IPS DF 6.9 (cell line): Measurements from ENCODE around the gene MAPT.

ENCODE experiments used
- DNase-seq: peaks from one replicate; pipeline ENCODE4 v3.0.0-alpha.2; 2013; ENCODE audit warnings: low read depth, low spot score
- H3K27ac ChIP-seq: one replicate; pipeline ENCODE4 v1.5.1; 2013; ENCODE audit warnings: low read length, control low read depth
- H3K27me3 ChIP-seq: 2 replicates; pipeline ENCODE4 v1.6.1; 2013; ENCODE audit warnings: mild to moderate bottlenecking, low read length; ENCODE audit not compliant: control insufficient read depth, insufficient read depth
- H3K36me3 ChIP-seq: 2 replicates; pipeline ENCODE4 v1.6.1; 2013; ENCODE audit warnings: low read length; ENCODE audit not compliant: control insufficient read depth, insufficient read depth
- H3K4me1 ChIP-seq: 2 replicates; pipeline ENCODE4 v1.6.1; 2013; ENCODE audit warnings: low read length; ENCODE audit not compliant: control insufficient read depth, insufficient read depth
- H3K4me3 ChIP-seq: 2 replicates; pipeline ENCODE4 v1.5.1; 2013; ENCODE audit warnings: mild to moderate bottlenecking, low read length
- H3K9me3 ChIP-seq: 2 replicates; pipeline ENCODE4 v1.6.1; 2013; ENCODE audit warnings: low read length, inconsistent platforms; ENCODE audit not compliant: control insufficient read depth, insufficient read depth
- WGBS: extraction: QIAGEN DNeasy Blood & Tissue Kit; methylation state at CpG from one replicate; pipeline ENCODE4 v1.1.7; 2013; ENCODE audit warnings: mixed read lengths, missing lambda C conversion rate; ENCODE audit not compliant: insufficient read length, insufficient coverage; 5-methylcytosine and 5-hydroxymethylcytosine counted together

MAPT gene

DNA sequence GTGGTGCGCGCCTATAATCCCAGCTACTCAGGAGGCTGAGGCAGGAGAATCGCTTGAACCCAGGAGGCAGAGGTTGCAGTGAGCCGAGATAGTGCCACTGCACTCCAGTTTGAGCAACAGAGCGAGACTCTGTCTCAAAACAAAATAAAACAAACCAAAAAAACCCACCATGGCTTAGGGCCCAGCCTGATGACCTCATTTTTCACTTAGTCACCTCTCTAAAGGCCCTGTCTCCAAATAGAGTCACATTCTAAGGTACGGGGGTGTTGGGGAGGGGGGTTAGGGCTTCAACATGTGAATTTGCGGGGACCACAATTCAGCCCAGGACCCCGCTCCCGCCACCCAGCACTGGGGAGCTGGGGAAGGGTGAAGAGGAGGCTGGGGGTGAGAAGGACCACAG is 103.3 kb downstream of the MAPT start:
- no peak overlapping the region for H3K4me3 ChIP-seq
- H3K36me3 ChIP-seq, result no peaks in the 10 kb centered on the region
- no CpG with 5 or more reads among the region's 9 CpGs for WGBS
- no peak for DNase-seq
- H3K4me1 ChIP-seq, result 0 out of 2 replicates have a peak, but pooled peaks cover 1% of the 10 kb centered on the region
- no peaks in the 10 kb centered on the region for H3K27me3 ChIP-seq
- H3K9me3 ChIP-seq, result no peaks in the 10 kb centered on the region
- H3K27ac ChIP-seq, result no peak overlapping the region

DNA sequence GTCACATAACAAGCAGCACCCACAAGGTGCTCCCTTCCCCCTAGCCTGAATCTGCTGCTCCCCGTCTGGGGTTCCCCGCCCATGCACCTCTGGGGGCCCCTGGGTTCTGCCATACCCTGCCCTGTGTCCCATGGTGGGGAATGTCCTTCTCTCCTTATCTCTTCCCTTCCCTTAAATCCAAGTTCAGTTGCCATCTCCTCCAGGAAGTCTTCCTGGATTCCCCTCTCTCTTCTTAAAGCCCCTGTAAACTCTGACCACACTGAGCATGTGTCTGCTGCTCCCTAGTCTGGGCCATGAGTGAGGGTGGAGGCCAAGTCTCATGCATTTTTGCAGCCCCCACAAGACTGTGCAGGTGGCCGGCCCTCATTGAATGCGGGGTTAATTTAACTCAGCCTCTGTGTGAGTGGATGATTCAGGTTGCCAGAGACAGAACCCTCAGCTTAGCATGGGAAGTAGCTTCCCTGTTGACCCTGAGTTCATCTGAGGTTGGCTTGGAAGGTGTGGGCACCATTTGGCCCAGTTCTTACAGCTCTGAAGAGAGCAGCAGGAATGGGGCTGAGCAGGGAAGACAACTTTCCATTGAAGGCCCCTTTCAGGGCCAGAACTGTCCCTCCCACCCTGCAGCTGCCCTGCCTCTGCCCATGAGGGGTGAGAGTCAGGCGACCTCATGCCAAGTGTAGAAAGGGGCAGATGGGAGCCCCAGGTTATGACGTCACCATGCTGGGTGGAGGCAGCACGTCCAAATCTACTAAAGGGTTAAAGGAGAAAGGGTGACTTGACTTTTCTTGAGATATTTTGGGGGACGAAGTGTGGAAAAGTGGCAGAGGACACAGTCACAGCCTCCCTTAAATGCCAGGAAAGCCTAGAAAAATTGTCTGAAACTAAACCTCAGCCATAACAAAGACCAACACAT is 104.9 kb downstream of the MAPT start, which contains the start of gene STH:
Gene STH, plus strand, starts transcription at position 264 of the 913 bp plus-strand sequence. Its CDS starts 30 bp downstream, at position 294.
- no peak within 1 kb of the TSS for H3K27ac ChIP-seq
- H3K9me3 ChIP-seq, result no peaks in the 10 kb centered on the region
- no peaks in the 10 kb centered on the region for H3K27me3 ChIP-seq
- no CpG with 5 or more reads among the region's 8 CpGs for WGBS
- no peak for DNase-seq
- H3K4me1 ChIP-seq, result no peaks in the 10 kb centered on the region
- no peaks in the 10 kb centered on the region for H3K36me3 ChIP-seq
- no peak within 1 kb of the TSS for H3K4me3 ChIP-seq

DNA sequence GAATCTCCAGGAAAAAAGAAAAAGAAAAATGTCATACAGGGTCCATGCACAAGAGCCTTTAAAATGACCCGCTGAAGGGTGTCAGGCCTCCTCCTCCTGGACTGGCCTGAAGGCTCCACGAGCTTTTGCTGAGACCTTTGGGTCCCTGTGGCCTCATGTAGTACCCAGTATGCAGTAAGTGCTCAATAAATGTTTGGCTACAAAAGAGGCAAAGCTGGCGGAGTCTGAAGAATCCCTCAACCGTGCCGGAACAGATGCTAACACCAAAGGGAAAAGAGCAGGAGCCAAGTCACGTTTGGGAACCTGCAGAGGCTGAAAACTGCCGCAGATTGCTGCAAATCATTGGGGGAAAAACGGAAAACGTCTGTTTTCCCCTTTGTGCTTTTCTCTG is 105.5 kb downstream of the MAPT start:
- H3K36me3 ChIP-seq, result no peaks in the 10 kb centered on the region
- H3K27ac ChIP-seq, result no peak overlapping the region
- H3K4me1 ChIP-seq, result no peaks in the 10 kb centered on the region
- H3K9me3 ChIP-seq, result no peaks in the 10 kb centered on the region
- no peak for DNase-seq
- no peaks in the 10 kb centered on the region for H3K27me3 ChIP-seq
- WGBS, result no CpG with 5 or more reads among the region's 9 CpGs
- no peak overlapping the region for H3K4me3 ChIP-seq

DNA sequence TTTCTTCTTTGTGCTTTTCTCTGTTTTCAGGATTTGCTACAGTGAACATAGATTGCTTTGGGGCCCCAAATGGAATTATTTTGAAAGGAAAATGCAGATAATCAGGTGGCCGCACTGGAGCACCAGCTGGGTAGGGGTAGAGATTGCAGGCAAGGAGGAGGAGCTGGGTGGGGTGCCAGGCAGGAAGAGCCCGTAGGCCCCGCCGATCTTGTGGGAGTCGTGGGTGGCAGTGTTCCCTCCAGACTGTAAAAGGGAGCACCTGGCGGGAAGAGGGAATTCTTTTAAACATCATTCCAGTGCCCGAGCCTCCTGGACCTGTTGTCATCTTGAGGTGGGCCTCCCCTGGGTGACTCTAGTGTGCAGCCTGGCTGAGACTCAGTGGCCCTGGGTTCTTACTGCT is 105.9 kb downstream of the MAPT start:
- H3K27ac ChIP-seq, result no peak overlapping the region
- no CpG with 5 or more reads among the region's 7 CpGs for WGBS

DNA sequence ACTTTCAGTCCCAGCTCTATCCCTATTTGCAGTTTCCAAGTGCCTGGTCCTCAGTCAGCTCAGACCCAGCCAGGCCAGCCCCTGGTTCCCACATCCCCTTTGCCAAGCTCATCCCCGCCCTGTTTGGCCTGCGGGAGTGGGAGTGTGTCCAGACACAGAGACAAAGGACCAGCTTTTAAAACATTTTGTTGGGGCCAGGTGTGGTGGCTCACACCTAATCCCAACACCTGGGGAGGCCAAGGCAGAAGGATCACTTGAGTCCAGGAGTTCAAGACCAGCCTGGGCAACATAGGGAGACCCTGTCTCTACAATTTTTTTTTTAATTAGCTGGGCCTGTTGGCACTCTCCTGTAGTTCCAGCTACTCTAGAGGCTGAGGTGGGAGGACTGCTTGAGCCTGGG is 106.4 kb downstream of the MAPT start:
- no peak overlapping the region for H3K4me3 ChIP-seq
- H3K9me3 ChIP-seq, result no peaks in the 10 kb centered on the region
- H3K4me1 ChIP-seq, result no peaks in the 10 kb centered on the region
- H3K27ac ChIP-seq, result no peak overlapping the region
- DNase-seq, result no peak
- H3K27me3 ChIP-seq, result no peaks in the 10 kb centered on the region
- no peaks in the 10 kb centered on the region for H3K36me3 ChIP-seq
- WGBS, result no CpG with 5 or more reads among the region's 2 CpGs

More for the DNA sequence above, 105.9 kb downstream of the MAPT start:
- no peaks in the 10 kb centered on the region for H3K27me3 ChIP-seq
- H3K4me3 ChIP-seq, result no peak overlapping the region
- DNase-seq, result no peak
- no peaks in the 10 kb centered on the region for H3K9me3 ChIP-seq
- no peaks in the 10 kb centered on the region for H3K36me3 ChIP-seq
- no peaks in the 10 kb centered on the region for H3K4me1 ChIP-seq

DNA sequence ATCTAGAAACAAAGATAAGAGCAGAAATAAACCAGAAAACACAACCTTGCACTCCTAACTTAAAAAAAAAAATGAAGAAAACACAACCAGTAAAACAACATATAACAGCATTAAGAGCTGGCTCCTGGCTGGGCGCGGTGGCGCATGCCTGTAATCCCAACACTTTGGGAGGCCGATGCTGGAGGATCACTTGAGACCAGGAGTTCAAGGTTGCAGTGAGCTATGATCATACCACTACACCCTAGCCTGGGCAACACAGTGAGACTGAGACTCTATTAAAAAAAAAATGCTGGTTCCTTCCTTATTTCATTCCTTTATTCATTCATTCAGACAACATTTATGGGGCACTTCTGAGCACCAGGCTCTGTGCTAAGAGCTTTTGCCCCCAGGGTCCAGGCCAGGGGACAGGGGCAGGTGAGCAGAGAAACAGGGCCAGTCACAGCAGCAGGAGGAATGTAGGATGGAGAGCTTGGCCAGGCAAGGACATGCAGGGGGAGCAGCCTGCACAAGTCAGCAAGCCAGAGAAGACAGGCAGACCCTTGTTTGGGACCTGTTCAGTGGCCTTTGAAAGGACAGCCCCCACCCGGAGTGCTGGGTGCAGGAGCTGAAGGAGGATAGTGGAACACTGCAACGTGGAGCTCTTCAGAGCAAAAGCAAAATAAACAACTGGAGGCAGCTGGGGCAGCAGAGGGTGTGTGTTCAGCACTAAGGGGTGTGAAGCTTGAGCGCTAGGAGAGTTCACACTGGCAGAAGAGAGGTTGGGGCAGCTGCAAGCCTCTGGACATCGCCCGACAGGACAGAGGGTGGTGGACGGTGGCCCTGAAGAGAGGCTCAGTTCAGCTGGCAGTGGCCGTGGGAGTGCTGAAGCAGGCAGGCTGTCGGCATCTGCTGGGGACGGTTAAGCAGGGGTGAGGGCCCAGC is 107.3 kb downstream of the MAPT start:
- no peaks in the 10 kb centered on the region for H3K9me3 ChIP-seq
- no peaks in the 10 kb centered on the region for H3K36me3 ChIP-seq
- no peaks in the 10 kb centered on the region for H3K4me1 ChIP-seq
- H3K27ac ChIP-seq, result no peak overlapping the region
- H3K27me3 ChIP-seq, result no peaks in the 10 kb centered on the region
- WGBS, result no CpG with 5 or more reads among the region's 13 CpGs
- no peak for DNase-seq
- no peak overlapping the region for H3K4me3 ChIP-seq

DNA sequence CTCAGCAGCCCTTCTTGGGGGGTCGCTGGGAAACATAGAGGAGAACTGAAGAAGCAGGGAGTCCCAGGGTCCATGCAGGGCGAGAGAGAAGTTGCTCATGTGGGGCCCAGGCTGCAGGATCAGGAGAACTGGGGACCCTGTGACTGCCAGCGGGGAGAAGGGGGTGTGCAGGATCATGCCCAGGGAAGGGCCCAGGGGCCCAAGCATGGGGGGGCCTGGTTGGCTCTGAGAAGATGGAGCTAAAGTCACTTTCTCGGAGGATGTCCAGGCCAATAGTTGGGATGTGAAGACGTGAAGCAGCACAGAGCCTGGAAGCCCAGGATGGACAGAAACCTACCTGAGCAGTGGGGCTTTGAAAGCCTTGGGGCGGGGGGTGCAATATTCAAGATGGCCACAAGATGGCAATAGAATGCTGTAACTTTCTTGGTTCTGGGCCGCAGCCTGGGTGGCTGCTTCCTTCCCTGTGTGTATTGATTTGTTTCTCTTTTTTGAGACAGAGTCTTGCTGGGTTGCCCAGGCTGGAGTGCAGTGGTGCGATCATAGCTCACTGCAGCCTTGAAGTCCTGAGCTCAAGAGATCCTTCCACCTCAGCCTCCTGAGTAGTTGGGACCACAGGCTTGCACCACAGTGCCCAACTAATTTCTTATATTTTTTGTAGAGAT is 108.1 kb downstream of the MAPT start:
- H3K36me3 ChIP-seq, result no peaks in the 10 kb centered on the region
- no peaks in the 10 kb centered on the region for H3K27me3 ChIP-seq
- peak; percentile 68 for DNase-seq
- no CpG with 5 or more reads among the region's 8 CpGs for WGBS
- H3K4me3 ChIP-seq, result no peak overlapping the region
- H3K9me3 ChIP-seq, result no peaks in the 10 kb centered on the region
- H3K4me1 ChIP-seq, result no peaks in the 10 kb centered on the region
- H3K27ac ChIP-seq, result no peak overlapping the region

DNA sequence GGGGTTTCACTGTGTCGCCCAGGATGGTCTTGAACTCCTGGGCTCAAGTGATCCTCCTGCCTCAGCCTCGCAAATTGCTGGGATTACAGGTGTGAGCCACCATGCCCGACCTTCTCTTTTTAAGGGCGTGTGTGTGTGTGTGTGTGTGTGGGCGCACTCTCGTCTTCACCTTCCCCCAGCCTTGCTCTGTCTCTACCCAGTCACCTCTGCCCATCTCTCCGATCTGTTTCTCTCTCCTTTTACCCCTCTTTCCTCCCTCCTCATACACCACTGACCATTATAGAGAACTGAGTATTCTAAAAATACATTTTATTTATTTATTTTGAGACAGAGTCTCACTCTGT is 108.6 kb downstream of the MAPT start:
- Histone ChIP-seq H3K9me3 (no peaks in the 10 kb centered on the region), H3K4me3 (no peak overlapping the region), H3K27me3 (no peaks in the 10 kb centered on the region), H3K27ac (no peak overlapping the region), H3K4me1 (no peaks in the 10 kb centered on the region), H3K36me3 (no peaks in the 10 kb centered on the region)
- no CpG with 5 or more reads among the region's 7 CpGs for WGBS
- no peak for DNase-seq

DNA sequence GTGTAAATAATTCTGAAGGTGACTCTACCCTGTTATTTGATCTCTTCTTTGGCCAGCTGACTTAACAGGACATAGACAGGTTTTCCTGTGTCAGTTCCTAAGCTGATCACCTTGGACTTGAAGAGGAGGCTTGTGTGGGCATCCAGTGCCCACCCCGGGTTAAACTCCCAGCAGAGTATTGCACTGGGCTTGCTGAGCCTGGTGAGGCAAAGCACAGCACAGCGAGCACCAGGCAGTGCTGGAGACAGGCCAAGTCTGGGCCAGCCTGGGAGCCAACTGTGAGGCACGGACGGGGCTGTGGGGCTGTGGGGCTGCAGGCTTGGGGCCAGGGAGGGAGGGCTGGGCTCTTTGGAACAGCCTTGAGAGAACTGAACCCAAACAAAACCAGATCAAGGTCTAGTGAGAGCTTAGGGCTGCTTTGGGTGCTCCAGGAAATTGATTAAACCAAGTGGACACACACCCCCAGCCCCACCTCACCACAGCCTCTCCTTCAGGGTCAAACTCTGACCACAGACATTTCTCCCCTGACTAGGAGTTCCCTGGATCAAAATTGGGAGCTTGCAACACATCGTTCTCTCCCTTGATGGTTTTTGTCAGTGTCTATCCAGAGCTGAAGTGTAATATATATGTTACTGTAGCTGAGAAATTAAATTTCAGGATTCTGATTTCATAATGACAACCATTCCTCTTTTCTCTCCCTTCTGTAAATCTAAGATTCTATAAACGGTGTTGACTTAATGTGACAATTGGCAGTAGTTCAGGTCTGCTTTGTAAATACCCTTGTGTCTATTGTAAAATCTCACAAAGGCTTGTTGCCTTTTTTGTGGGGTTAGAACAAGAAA is 109.8 kb downstream of the MAPT start:
- Histone ChIP-seq H3K27ac (no peak overlapping the region), H3K36me3 (no peaks in the 10 kb centered on the region), H3K4me1 (no peaks in the 10 kb centered on the region), H3K9me3 (no peaks in the 10 kb centered on the region), H3K4me3 (no peak overlapping the region), H3K27me3 (no peaks in the 10 kb centered on the region)
- no CpG with 5 or more reads among the region's 6 CpGs for WGBS
- DNase-seq, result no peak
